ENCODE measurements around the gene EIF2S1.
A peak's percentile ranks its signal among the peaks of the same experiment; 100 is the strongest.
"Not testable (repeated sequence)": the region's sequence is repeated elsewhere in the genome, so short reads cannot be mapped to it uniquely, and the experiment has no call there.

Gene EIF2S1

GRCh38 chr14:67332468-67332867 lies 27.7 kb upstream of the EIF2S1 start:
- H3K4me3 ChIP-seq (replicated peaks; ENCODE audit: low read depth, low read length): no peak overlapping the region
- no peak for DNase-seq (ENCODE audit: low read depth)
- no peak for TF ChIP-seq CTCF (IDR thresholded peaks at IDR 0.05; ENCODE audit: low read length, missing control alignments)

GRCh38 chr14:67335781-67336180 lies 24.3 kb upstream of the EIF2S1 start:
- H3K4me3 ChIP-seq (replicated peaks; ENCODE audit: low read depth, low read length): no peak overlapping the region
- peak; percentile 47 for DNase-seq (ENCODE audit: low read depth)
- TF ChIP-seq CTCF (IDR thresholded peaks at IDR 0.05; ENCODE audit: low read length, missing control alignments): peak; percentile 45

GRCh38 chr14:67341231-67341630 lies 18.9 kb upstream of the EIF2S1 start:
- not testable (repeated sequence) for DNase-seq (ENCODE audit: low read depth); H3K4me3 ChIP-seq (replicated peaks; ENCODE audit: low read depth, low read length)

- TF ChIP-seq CTCF (IDR thresholded peaks at IDR 0.05; ENCODE audit: low read length, missing control alignments): no peak
- no peak for DNase-seq (ENCODE audit: low read depth)
- no peak overlapping the region for H3K4me3 ChIP-seq (replicated peaks; ENCODE audit: low read depth, low read length)
Measured at GRCh38 chr14:67343601-67344230, 16.4 kb upstream of the EIF2S1 start.

- no peak for DNase-seq (ENCODE audit: low read depth)
- H3K4me3 ChIP-seq (replicated peaks; ENCODE audit: low read depth, low read length): no peak overlapping the region
- no peak for TF ChIP-seq CTCF (IDR thresholded peaks at IDR 0.05; ENCODE audit: low read length, missing control alignments)
Measured at GRCh38 chr14:67345583-67345982, 14.5 kb upstream of the EIF2S1 start.

- DNase-seq (ENCODE audit: low read depth): no peak
- H3K4me3 ChIP-seq (replicated peaks; ENCODE audit: low read depth, low read length): no peak overlapping the region
- no peak for TF ChIP-seq CTCF (IDR thresholded peaks at IDR 0.05; ENCODE audit: low read length, missing control alignments)
Measured at GRCh38 chr14:67352055-67352454, 8.1 kb upstream of the EIF2S1 start.

- H3K4me3 ChIP-seq (replicated peaks; ENCODE audit: low read depth, low read length): peak overlapping the region; percentile 98
- no peak for TF ChIP-seq CTCF (IDR thresholded peaks at IDR 0.05; ENCODE audit: low read length, missing control alignments)
- DNase-seq (ENCODE audit: low read depth): no peak
Measured at GRCh38 chr14:67357186-67357968, 2.8 kb upstream of the EIF2S1 start.
